ENCODE data around the gene TBCA. TPM values are rescaled to one million over a fixed set of nuclear protein-coding genes. Genes with fewer than 3 reads are reported as not detected.

Gene TBCA
- total RNA-seq, 1 experiment from 2014 or later, result 330 TPM

- Histone ChIP-seq H4K5ac (ENCODE audit: insufficient read length, low read depth, low read length) (no peak overlapping the region), H4K20me1 (ENCODE audit: control insufficient read depth, insufficient read depth, insufficient read length) (no peaks in the 10 kb centered on the region), H3K4me2 (ENCODE audit: insufficient read depth, insufficient read length, low read length) (peak overlapping the region; percentile 70), H3K56ac (ENCODE audit: insufficient read length, low read depth, low read length) (no peak overlapping the region), H3K18ac (ENCODE audit: insufficient read length, low read depth, low read length) (no peak overlapping the region), H2AK5ac (ENCODE audit: insufficient read length, low read length) (no peak overlapping the region), H3T11ph (ENCODE audit: low read length) (no peak overlapping the region), H3K9ac (ENCODE audit: extremely low read depth, insufficient read length, low read length) (no peak overlapping the region), H2BK120ac (ENCODE audit: low read depth, low read length, poor library complexity, severe bottlenecking) (no peak overlapping the region), H2BK5ac (ENCODE audit: insufficient read length, low read length) (no peak overlapping the region), H3K4ac (ENCODE audit: low read depth, low read length) (no peak overlapping the region), H2BK20ac (ENCODE audit: low read depth, low read length, poor library complexity, severe bottlenecking) (no peak overlapping the region), H4K91ac (ENCODE audit: insufficient read length, low read depth, low read length) (no peak overlapping the region), H2BK15ac (ENCODE audit: low read depth, low read length) (no peak overlapping the region), H3K4me1 (ENCODE audit: insufficient read depth, low read length) (no peaks in the 10 kb centered on the region), H3K23ac (ENCODE audit: insufficient read length, low read depth, low read length) (no peak overlapping the region), H3K79me2 (ENCODE audit: insufficient read depth, low read length) (no peaks in the 10 kb centered on the region), H2AFZ (ENCODE audit: low read length) (no peak overlapping the region), H3K27ac (ENCODE audit: insufficient read length, low read depth, low read length) (no peak overlapping the region), H3K9me3 (ENCODE audit: control insufficient read depth, low read depth, low read length) (no peaks in the 10 kb centered on the region), H3K79me1 (ENCODE audit: insufficient read depth, low read depth, low read length, poor library complexity, severe bottlenecking) (no peaks in the 10 kb centered on the region), H2BK12ac (ENCODE audit: insufficient read length, low read depth, low read length) (no peak overlapping the region), H4K8ac (replicated peaks; ENCODE audit: insufficient read length, low read depth, low read length) (no peak overlapping the region), H3K23me2 (ENCODE audit: insufficient read length, low read depth, low read length, poor library complexity, severe bottlenecking) (peaks cover 4% of the 10 kb centered on the region), H3K27me3 (ENCODE audit: insufficient read depth, low read length) (peaks cover 75% of the 10 kb centered on the region), H3K14ac (ENCODE audit: insufficient read depth, low read length) (no peak overlapping the region)
- Mint-ChIP-seq H3K9me3 (peaks cover 0 to 8% of the 10 kb centered on the region in 2 experiments; a peak in 4 of 5 replicates), H3K36me3 (ENCODE audit: insufficient read depth in 1 of 3, low read depth in 3 of 3) (no peaks in the 10 kb centered on the region; a peak in 1 of 7 replicates), H3K4me3 (peak overlapping the region; percentile 39 to 86; a peak in 4 of 5 replicates), H3K4me1 (peaks cover 21 to 45% of the 10 kb centered on the region in 2 experiments), H3K27me3 (ENCODE audit: low read depth) (peaks cover 99% of the 10 kb centered on the region), H3K27ac (no peak overlapping the region)
- peak; percentile 66 for DNase-seq
- no CpG with 5 or more reads among the region's 80 CpGs for WGBS (ENCODE audit: extremely low coverage, insufficient read length, low lambda C conversion rate)
- TF ChIP-seq CTCF (conservative IDR thresholded peaks at IDR 0.05), result peak; percentile 61
Observed at GRCh38 chr5:77645158-77645994, 130.8 kb downstream of the TBCA start.

Measured in H9 (cell line).